Suppressor macrophage treated with lipopolysaccharide for 4 hours (primary cell): ENCODE data around the gene NDST4.

Experiments
- DNase-seq: peaks from one replicate; pipeline ENCODE4 v3.0.0-alpha.2; 2020

Gene NDST4

GRCh38 chr4:115113506-115114106 lies at the start of gene NDST4:
NDST4 (minus strand) TSS chr4:115113620; CDS start chr4:115077036, 36,584 bp downstream.
- DNase-seq: no peak

DNA sequence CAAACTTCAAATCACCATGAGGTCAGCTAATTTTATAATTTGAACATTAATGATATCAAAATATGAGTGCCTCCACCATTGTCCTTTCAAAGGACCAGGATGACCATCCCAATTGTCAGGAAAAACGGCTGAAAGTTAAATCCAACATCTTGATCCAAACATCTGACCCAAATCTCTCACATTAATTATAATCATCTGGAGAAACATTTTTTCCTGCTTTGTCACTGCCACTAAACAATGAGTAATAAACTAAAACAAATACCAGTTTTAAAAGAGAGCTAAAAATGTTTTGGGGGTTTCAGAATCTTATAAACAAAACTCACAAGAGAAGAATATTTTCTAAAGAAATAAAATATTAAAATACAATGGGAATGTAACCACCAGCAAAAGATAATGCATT lies 45.7 kb upstream of the NDST4 start:
- DNase-seq: no peak

DNA sequence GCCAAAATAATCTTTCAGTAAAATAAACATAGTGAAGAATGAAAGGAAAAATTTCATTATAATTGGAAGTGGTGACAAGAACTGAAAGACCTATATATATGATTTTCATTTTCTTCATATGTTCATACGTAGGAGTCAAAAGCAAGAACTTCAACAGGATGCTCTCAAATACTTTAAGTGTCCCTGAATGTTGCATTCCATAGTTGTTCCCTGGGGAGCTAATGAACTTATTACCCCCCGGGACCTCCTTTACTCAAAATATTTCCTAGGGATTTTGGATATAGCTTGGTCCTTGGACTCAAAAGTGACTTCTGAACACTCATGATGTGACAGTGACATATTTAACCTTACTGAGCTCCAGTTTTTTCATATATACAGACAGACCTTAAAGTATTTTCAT lies 44.9 kb upstream of the NDST4 start:
- no peak for DNase-seq

- no peak for DNase-seq
Measured at GRCh38 chr4:115154826-115155225, 41.4 kb upstream of the NDST4 start.

GRCh38 chr4:115152965-115153364 lies 39.5 kb upstream of the NDST4 start:
- DNase-seq: no peak

DNA sequence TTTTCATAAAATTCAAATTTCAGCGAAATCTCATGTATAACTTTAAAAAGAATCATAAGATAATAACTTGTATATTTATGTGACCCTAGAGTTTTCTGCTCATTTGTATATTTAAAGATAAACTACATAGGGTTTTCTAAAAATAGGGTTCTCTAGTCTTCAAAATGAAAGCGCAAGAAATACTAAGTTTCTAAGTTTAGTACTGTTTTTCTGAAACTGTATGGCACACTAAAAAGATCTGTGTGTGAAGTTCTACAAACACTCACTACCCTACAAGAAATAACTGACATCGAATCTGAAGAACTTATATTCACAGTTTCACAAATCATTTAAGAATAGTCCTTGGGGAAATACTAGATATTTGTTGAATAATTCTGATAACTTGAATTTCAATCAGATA lies 38.7 kb upstream of the NDST4 start:
- no peak for DNase-seq

- no peak for DNase-seq
Measured at GRCh38 chr4:115149106-115149505, 35.7 kb upstream of the NDST4 start.

- no peak for DNase-seq
Measured at GRCh38 chr4:115145393-115146160, 32.2 kb upstream of the NDST4 start.

GRCh38 chr4:115128037-115128436 lies 14.6 kb upstream of the NDST4 start:
- DNase-seq: no peak

GRCh38 chr4:115126491-115126890 lies 13.1 kb upstream of the NDST4 start:
- no peak for DNase-seq

- DNase-seq: no peak
Measured at GRCh38 chr4:115121351-115122043, 8.1 kb upstream of the NDST4 start.

DNA sequence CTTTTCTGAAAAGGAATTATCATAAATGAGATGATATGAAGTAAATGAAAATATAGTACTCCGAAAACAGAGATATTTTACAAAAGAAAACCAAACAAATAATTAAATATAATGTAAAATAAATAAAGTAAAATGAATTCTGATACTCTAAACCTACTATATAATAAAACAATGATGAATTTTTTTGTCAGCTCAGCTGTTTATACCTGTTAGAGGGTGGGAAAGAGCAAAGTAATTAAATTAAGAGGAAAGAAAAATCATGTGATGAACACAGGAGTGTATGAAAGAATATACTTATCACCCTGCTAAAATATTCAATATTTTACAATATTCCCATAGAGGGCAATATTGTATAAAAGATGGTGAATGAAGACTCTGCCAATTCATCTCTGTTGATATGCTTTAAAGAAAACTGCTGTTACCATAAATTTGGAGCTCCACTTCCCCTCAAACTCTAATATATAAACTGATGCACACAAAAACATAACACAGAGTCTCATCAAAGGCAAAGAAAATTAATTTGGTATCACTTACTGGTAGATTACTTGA lies 6.5 kb upstream of the NDST4 start:
- no peak for DNase-seq

DNA sequence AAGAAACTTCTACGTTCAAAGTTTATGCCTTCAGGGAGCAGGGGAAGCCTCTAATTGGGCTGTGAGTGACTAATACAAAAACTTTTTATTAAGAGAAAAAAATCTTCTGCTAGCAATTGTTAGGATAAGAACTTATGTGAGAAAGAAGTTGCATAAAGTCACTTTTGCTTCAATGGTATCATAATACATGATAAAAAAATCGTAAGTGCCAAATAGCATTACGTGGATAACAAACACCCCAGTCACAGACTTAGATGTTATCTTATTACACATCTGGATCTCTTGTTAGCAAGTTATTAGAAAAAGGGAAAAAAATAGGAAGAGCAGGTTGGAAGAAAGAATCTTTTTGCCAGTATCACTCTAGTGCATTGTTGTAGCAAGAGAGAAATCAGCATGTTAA lies 4.2 kb upstream of the NDST4 start:
- no peak for DNase-seq

DNA sequence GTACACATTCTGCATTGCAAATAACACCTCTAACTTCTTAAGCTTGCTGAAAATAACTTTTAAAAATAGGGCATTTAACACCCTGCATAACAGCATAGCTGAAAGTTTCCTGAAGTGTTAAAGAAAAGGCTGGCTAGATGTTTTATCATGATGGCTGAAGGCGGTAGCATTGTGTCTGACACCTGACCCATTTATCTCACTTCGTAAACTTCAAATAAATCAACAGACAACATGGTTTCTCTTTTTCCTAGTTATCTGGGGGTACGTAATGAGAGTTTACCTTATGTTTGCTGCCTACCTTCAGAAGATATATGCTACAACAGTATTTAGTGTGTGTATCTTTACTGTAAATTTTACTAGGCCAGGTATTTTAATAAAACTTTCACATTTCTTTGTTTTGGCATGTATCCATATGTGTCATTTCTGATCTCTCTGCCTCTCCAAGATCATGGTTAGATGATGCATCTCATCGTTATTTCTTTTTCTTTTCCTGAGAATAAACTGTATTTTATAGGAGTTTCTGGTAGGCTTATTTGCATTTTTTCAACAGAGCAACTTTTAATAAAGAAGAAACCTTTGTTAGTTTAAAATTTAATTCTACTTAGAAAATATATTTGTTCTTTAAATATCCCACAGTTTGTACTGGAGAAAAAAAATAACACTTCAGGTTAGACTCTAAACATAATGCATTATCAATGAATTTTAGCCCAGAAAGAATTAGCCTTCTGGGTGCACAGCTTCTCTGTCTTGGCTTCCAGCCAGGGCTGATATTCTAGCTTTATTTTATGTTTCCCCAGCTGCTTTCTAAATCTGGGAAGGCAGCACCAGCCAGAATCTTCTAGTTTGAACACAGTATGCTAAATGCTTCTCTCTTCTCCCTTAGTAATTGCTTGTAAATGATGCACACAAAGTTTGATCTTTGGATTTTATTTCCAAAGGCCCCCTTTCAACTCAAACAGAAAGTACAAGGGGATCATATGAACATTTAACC lies 2.9 kb downstream of the NDST4 start:
- DNase-seq: no peak

DNA sequence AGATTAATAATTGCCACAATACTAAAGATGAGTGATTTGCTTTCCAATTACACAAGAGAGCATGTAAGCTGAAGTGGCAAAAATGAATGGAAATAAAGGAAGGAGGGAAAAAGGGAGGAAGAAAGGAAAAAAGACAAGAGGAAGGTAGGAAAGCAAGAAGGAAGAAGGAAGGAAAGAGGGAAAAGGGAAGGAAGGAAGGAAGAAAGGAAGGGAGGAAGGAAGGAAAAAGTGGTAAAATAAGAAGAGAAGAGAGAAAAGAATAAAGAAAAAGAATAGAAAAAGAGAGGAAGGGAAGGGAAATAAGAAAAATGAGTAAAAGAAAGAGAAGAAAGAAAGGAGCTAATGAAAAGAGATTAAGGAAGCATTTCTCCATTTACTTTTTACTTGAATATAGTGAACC lies 4.6 kb downstream of the NDST4 start:
- no peak for DNase-seq

- DNase-seq: no peak
Measured at GRCh38 chr4:115107411-115107810, 6.0 kb downstream of the NDST4 start.

- no peak for DNase-seq
Measured at GRCh38 chr4:115101675-115102074, 11.7 kb downstream of the NDST4 start.

- DNase-seq: peak; percentile 46
Measured at GRCh38 chr4:115090483-115091075, 22.8 kb downstream of the NDST4 start.

GRCh38 chr4:115082633-115083032 lies 30.8 kb downstream of the NDST4 start:
- DNase-seq: no peak

GRCh38 chr4:115076691-115077090 lies 36.7 kb downstream of the NDST4 start:
- no peak for DNase-seq

DNA sequence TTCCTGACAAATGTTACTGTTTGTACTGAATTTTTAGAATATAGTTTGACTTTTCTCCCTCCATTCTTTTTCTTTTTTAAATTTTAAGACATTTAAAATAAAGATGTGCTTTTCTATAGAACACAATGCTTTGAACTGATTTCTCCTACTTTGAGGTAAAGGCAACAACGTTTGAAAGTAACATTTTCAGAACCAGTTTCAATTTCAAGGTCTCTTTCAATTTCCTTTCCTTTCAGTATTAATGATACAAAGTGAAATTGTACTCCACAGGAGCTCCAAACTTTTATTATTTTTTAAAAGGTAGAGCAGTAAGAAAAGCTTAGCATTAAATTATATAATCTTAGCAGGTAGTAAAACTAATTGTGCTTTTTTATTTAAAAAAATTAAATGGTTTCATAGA lies 54.9 kb downstream of the NDST4 start:
- no peak for DNase-seq

GRCh38 chr4:115054836-115055235 lies 58.6 kb downstream of the NDST4 start:
- DNase-seq: no peak
